B cell (primary cell): ENCODE measurements around the gene ECT2L. TPM values are rescaled to one million over a fixed set of nuclear protein-coding genes. Genes with fewer than 3 reads are reported as not detected.

Experiments
- ATAC-seq: fragments of 200-7000 bp; cut with Tn5 transposase; one replicate; pipeline ENCODE4 v1.10.0; 2021; ENCODE audit warnings: low read depth, mild to moderate bottlenecking, moderate number of reproducible peaks, moderate library complexity
- CTCF ChIA-PET: fragments of 350-600 bp; sonication (Branson Sonifier 250); formaldehyde crosslinking; loops from one replicate; lab custom pipeline; 2021; ENCODE audit warnings: antibody characterized with exemption, inconsistent platforms; lab: Charles Lee
- POLR2A ChIA-PET: fragments of 350-600 bp; sonication (Branson Sonifier 250); formaldehyde crosslinking; loops from one replicate; lab custom pipeline; 2021; ENCODE audit warnings: antibody characterized with exemption; lab: Charles Lee
- DNase-seq: peaks from one replicate; pipeline ENCODE4 v3.0.0; 2013
- H2AFZ ChIP-seq: 2 replicates; pipeline ENCODE4 v1.6.1; 2012; ENCODE audit warnings: mild to moderate bottlenecking, low read depth, low read length; ENCODE audit not compliant: insufficient read depth, poor library complexity, severe bottlenecking
- H3K27ac ChIP-seq, 2 donors: 1 replicate in 1 of 2; 2 replicates in 1 of 2; pipeline ENCODE4 v1.5.1; 2012 to 2013; ENCODE audit warnings: low read length in 2 of 2, mild to moderate bottlenecking in 2 of 2, moderate library complexity in 1 of 2
- H3K27me3 ChIP-seq, 4 experiments: fragments of 200-600 bp in 1 of 4; sonication (generic) in 1 of 4; replicated peaks in 1 of 4; 1 replicate in 2 of 4; 2 replicates in 2 of 4; pipeline versions ENCODE4 v1.6.1 to v1.7.0; 2013 to 2016; ENCODE audit warnings: low read length in 3 of 4, mild to moderate bottlenecking in 2 of 4, mixed read lengths in 1 of 4, moderate library complexity in 1 of 4; ENCODE audit not compliant: insufficient read depth in 4 of 4, control insufficient read depth in 3 of 4; ENCODE audit errors: control extremely low read depth in 1 of 4
- H3K36me3 ChIP-seq, 2 experiments: replicated peaks in 1 of 2; 1 replicate in 1 of 2; 2 replicates in 1 of 2; pipeline versions ENCODE4 v1.6.1 to v1.7.1; 2013; ENCODE audit warnings: low read length in 1 of 2; ENCODE audit not compliant: insufficient read depth in 2 of 2, control insufficient read depth in 1 of 2; ENCODE audit errors: control extremely low read depth in 1 of 2, extremely low read depth in 1 of 2
- H3K4me1 ChIP-seq, 2 donors: fragments of 200-600 bp in 1 of 2; sonication (generic) in 1 of 2; 1 replicate in 1 of 2; 2 replicates in 1 of 2; pipeline versions ENCODE4 v1.5.1 to v1.6.1; 2013 to 2017; ENCODE audit warnings: low read length in 2 of 2; ENCODE audit not compliant: control insufficient read depth in 2 of 2, insufficient read depth in 2 of 2
- H3K4me2 ChIP-seq: replicated peaks from 2 replicates; pipeline ENCODE3; 2012; ENCODE audit warnings: mild to moderate bottlenecking, low read depth, low read length; ENCODE audit not compliant: poor library complexity, severe bottlenecking
- H3K4me3 ChIP-seq, 5 experiments: fragments of 200-600 bp in 1 of 5; sonication (generic) in 1 of 5; 1 replicate in 3 of 5; 2 replicates in 2 of 5; pipeline versions ENCODE4 v1.5.1 to v1.7.0; 2011 to 2016; ENCODE audit warnings: low read length in 4 of 5, mild to moderate bottlenecking in 4 of 5, low read depth in 2 of 5, control low read depth in 1 of 5, moderate library complexity in 1 of 5; ENCODE audit not compliant: insufficient read depth in 1 of 5; ENCODE audit errors: control extremely low read depth in 1 of 5, extremely low read depth in 1 of 5
- H3K79me2 ChIP-seq: fragments of 200-600 bp; sonication (generic); one replicate; pipeline ENCODE4 v1.6.0; 2016; ENCODE audit warnings: low read length; ENCODE audit not compliant: control insufficient read depth, insufficient read depth
- H3K9ac ChIP-seq: fragments of 200-600 bp; sonication (generic); 2 replicates; pipeline ENCODE4 v1.6.1; 2017; ENCODE audit warnings: mild to moderate bottlenecking, low read length, moderate library complexity
- H3K9me3 ChIP-seq, 3 donors: one replicate each; pipeline versions ENCODE4 v1.6.1 to v1.7.1; 2013; ENCODE audit warnings: low read length in 2 of 3; ENCODE audit not compliant: control insufficient read depth in 2 of 3, insufficient read depth in 1 of 3; ENCODE audit errors: control extremely low read depth in 1 of 3
- H4K20me1 ChIP-seq: 2 replicates; pipeline ENCODE4 v1.6.0; 2012; ENCODE audit warnings: mild to moderate bottlenecking, low read length; ENCODE audit not compliant: insufficient read depth, control insufficient read depth, poor library complexity, severe bottlenecking
- H3K27ac Mint-ChIP-seq: one replicate; pipeline ENCODE4 v1.8.0; 2021; ENCODE audit warnings: mixed read lengths
- H3K27me3 Mint-ChIP-seq: one replicate; pipeline ENCODE4 v1.8.0; 2021; ENCODE audit warnings: mixed read lengths
- H3K4me1 Mint-ChIP-seq: one replicate; pipeline ENCODE4 v1.8.0; 2021; ENCODE audit warnings: mixed read lengths
- H3K4me3 Mint-ChIP-seq: one replicate; pipeline ENCODE4 v1.8.0; 2021; ENCODE audit warnings: mixed read lengths
- H3K9me3 Mint-ChIP-seq: one replicate; pipeline ENCODE4 v1.8.0; 2022; ENCODE audit warnings: mixed read lengths; ENCODE audit not compliant: insufficient read depth
- EZH2 ChIP-seq: IDR thresholded peaks from 2 replicates; pipeline ENCODE4 v1.6.1; 2012; ENCODE audit warnings: borderline replicate concordance, low read depth, mild to moderate bottlenecking, moderate library complexity, low read length; ENCODE audit not compliant: insufficient read depth, poor library complexity, severe bottlenecking
- WGBS: methylation state at CpG from one replicate; pipeline ENCODE4 v1.1.5; 2013; ENCODE audit warnings: missing lambda C conversion rate; ENCODE audit not compliant: insufficient coverage; 5-methylcytosine and 5-hydroxymethylcytosine counted together
- intact Hi-C: fragments of 100-400 bp; cut with micrococcal nuclease; formaldehyde crosslinking; loops from one replicate; pipeline ENCODE4 v1.10.0; 2022
- polyA plus RNA-seq: library from polyadenylated mRNA; depleted of rRNA; stranded (reverse); fragments of >200 nt; gene quantifications from 2 replicates; pipeline ENCODE4 v1.2.3, GENCODE V29; 2012
- total RNA-seq, 2 donors: library from RNA; stranded (reverse); fragments of 120-200 nt in 1 of 2; gene quantifications; 1 replicate in 1 of 2; 2 replicates in 1 of 2; pipeline versions ENCODE4 v1.2.3 to v1.2.4, GENCODE V29; 2013 to 2022
- TF ChIP-seq, protein P1 (sequence below): fragments of 200-600 bp; IDR thresholded peaks from one replicate; pipeline ENCODE4 v1.8.0; 2022; ENCODE audit warnings: antibody characterized with exemption, mild to moderate bottlenecking

The ECT2L gene
- total and polyA plus RNA-seq, 2 donors (not counting 1 experiment from before 2014, with no cell fraction given) = not detected

DNA sequence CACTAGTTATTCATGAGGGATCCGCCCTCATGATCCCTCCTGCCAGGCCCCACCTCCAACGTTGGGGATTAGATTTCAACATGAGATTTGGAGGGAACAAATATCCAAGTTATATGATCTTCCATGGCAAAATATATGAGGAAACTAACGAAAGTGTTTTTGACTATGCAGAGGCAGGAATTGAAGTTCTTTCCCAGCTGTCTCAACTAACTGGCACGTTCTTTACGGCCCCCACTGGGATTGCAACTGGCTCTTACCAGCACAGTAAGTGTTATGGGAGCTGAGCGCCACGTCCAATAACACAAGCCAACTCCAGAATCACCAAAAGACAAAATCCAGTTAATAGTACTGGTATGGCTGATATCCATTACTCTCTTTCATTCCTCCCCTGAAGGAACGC is 66.6 kb downstream of the ECT2L start:
- Histone ChIP-seq H2AFZ (no peak overlapping the region), H3K79me2 (no peaks in the 10 kb centered on the region), H3K27ac (no peak overlapping the region), H3K4me3 (no peak overlapping the region), H4K20me1 (no peaks in the 10 kb centered on the region), H3K9me3 (no peaks in the 10 kb centered on the region), H3K9ac (no peak overlapping the region), H3K27me3 (no peaks in the 10 kb centered on the region), H3K4me1 (no peaks in the 10 kb centered on the region), H3K36me3 (no peaks in the 10 kb centered on the region), H3K4me2 (no peak overlapping the region)
- ATAC-seq (no peak), DNase-seq (no peak)
- 83% methylated on average over 1 of the region's 8 CpGs for WGBS
- Mint-ChIP-seq H3K9me3 (no peaks in the 10 kb centered on the region), H3K27ac (no peak overlapping the region), H3K4me1 (peaks cover 3% of the 10 kb centered on the region), H3K27me3 (peaks cover 15% of the 10 kb centered on the region), H3K4me3 (no peak overlapping the region)
- intact Hi-C loops = no loop called here
- TF ChIP-seq EZH2 = no peak
- TF ChIP-seq, protein P1, sequence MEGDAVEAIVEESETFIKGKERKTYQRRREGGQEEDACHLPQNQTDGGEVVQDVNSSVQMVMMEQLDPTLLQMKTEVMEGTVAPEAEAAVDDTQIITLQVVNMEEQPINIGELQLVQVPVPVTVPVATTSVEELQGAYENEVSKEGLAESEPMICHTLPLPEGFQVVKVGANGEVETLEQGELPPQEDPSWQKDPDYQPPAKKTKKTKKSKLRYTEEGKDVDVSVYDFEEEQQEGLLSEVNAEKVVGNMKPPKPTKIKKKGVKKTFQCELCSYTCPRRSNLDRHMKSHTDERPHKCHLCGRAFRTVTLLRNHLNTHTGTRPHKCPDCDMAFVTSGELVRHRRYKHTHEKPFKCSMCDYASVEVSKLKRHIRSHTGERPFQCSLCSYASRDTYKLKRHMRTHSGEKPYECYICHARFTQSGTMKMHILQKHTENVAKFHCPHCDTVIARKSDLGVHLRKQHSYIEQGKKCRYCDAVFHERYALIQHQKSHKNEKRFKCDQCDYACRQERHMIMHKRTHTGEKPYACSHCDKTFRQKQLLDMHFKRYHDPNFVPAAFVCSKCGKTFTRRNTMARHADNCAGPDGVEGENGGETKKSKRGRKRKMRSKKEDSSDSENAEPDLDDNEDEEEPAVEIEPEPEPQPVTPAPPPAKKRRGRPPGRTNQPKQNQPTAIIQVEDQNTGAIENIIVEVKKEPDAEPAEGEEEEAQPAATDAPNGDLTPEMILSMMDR = no peak
- ChIA-PET POLR2A (no interaction called here), CTCF (no interaction called here)

DNA sequence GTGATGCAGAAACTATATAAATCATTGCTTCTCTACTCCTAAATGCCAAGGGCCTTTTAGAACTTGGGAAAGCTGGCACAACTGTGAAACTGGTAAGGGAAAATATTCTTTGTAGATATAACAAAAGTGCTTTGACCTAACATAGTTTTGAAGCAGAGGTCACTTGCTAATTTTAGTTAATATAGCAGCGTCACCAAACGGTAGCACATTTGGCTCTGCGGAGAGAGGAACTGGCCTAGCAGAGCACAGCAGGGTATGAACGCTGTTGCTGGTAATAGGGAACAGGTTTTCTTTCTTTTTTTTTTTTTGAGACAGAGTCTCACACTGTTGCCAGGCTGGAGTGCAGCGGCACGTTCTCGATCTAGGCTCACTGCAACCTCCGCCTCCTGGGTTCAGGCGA is 67.4 kb downstream of the ECT2L start:
- intact Hi-C loops = no loop called here
- H2AFZ ChIP-seq = no peak overlapping the region
- no peaks in the 10 kb centered on the region for H3K36me3 ChIP-seq
- TF ChIP-seq, protein P1 = no peak
- no peak for TF ChIP-seq EZH2
- no peaks in the 10 kb centered on the region for H3K9me3 Mint-ChIP-seq
- no peaks in the 10 kb centered on the region for H3K9me3 ChIP-seq
- 77% methylated on average over 9 of the region's 9 CpGs for WGBS
- H3K27me3 Mint-ChIP-seq = peaks cover 15% of the 10 kb centered on the region
- POLR2A ChIA-PET = no interaction called here
- no peak for ATAC-seq
- H3K27me3 ChIP-seq = no peaks in the 10 kb centered on the region
- no peak overlapping the region for H3K4me3 Mint-ChIP-seq
- H4K20me1 ChIP-seq = no peaks in the 10 kb centered on the region
- H3K79me2 ChIP-seq = no peaks in the 10 kb centered on the region
- peaks cover 3% of the 10 kb centered on the region for H3K4me1 Mint-ChIP-seq
- no peaks in the 10 kb centered on the region for H3K4me1 ChIP-seq
- no peak overlapping the region for H3K9ac ChIP-seq
- CTCF ChIA-PET = no interaction called here
- no peak for DNase-seq
- no peak overlapping the region for H3K4me3 ChIP-seq
- H3K27ac ChIP-seq = no peak overlapping the region
- H3K27ac Mint-ChIP-seq = no peak overlapping the region
- no peak overlapping the region for H3K4me2 ChIP-seq
